ENCODE results near the gene IL16. TPM values are rescaled to one million over a fixed set of nuclear protein-coding genes. Genes with fewer than 3 reads are reported as not detected.

The IL16 gene
- total and polyA plus RNA-seq, 9 of the 15 experiments (the other 6 are each of a cell fraction or from before 2014, with no cell fraction given) = 1.4 to 18.8 (median 10.6) TPM

DNA sequence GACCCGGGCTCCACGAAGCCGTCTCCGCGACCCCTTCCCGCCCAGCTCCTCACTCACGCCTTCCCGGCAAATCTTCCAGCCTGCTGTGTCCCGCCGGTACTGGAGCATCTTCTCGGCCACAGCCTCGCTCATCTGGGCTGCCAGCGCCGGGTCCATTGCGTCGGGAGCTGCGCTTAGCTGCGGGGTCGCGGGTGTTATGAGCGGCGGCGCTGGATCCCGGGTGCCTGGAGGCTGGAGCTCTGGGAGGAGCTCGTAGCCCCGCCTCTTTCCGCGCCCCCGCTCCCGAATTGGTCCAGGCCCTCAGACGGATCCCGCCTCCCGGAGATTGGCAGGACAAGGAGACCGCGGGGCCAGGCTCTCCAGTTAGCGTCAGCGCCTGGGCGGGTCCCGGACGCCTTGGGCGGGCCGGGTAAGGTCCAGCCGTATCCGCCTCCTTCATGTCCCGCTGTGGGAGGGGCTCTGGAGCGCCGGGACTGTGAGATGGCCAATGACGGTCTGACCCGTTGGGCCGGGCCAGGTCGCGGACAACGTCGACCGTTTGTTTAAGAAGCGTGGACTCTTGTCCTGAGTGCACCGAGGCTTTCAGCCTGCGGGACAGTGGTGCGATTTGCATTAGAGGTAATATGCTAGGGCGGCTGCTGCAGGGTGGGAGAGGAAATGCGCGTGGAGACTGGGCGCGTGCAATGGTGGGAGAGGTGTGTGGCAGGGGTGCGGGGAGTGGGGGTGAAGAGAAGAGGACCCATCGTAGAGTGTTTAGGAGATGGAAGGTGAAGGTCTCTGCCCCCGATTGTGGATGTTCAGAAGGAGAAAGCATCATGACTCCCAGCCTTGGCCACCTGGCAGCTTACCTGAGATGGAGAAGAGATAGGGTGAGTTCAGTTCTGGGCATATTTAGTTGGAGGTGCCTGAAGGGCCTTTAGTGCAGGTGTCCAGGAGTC, 127.5 kb downstream of the IL16 start, which contains the start of gene STARD5 (continued):
- TF ChIP-seq ZBTB7A (IDR thresholded peaks at IDR 0.05; ENCODE audit: borderline replicate concordance, control insufficient read depth, low read depth, low read length) (peak; percentile 54; the same call in 1 of the 2 replicates), NR2C2 (CRISPR knock-in tag; IDR thresholded peaks at IDR 0.05) (no peak), NR2C2 (tag; IDR thresholded peaks at IDR 0.05) (peak; percentile 49; the same call in 1 of the 2 replicates), HDAC1 (IDR thresholded peaks at IDR 0.05) (peak in 1 of 2 experiments; percentile 51; a peak in 1 of 4 replicates), NR2C1 (IDR thresholded peaks at IDR 0.05) (no peak), NR2C1 (tag; IDR thresholded peaks at IDR 0.05) (no peak), HDGF (IDR thresholded peaks at IDR 0.05) (peak; percentile 47; the same call in 1 of the 2 replicates), HMGN3 (IDR thresholded peaks at IDR 0.05; ENCODE audit: borderline replicate concordance, extremely low read depth, insufficient read length, low read depth, low read length) (peak; percentile 63), KDM5B (IDR thresholded peaks at IDR 0.05; ENCODE audit: insufficient replicate concordance, low read depth, low read length) (peak; percentile 86), NFATC3 (IDR thresholded peaks at IDR 0.05) (no peak), LCOR (CRISPR knock-in tag; IDR thresholded peaks at IDR 0.05) (no peak), CXXC5 (CRISPR knock-in tag; IDR thresholded peaks at IDR 0.05) (peak; percentile 47; the same call in 1 of the 2 replicates), ATF1 (CRISPR knock-in tag; IDR thresholded peaks at IDR 0.05) (no peak), ATF1 (tag; IDR thresholded peaks at IDR 0.05) (peak; percentile 85), MTA3 (IDR thresholded peaks at IDR 0.05; ENCODE audit: borderline replicate concordance) (0 out of 2 replicates have a peak, but pooled peaks have one; percentile 80), CAMTA2 (CRISPR knock-in tag; conservative IDR thresholded peaks at IDR 0.05) (no peak), FOXJ3 (CRISPR knock-in tag; IDR thresholded peaks at IDR 0.05) (no peak)
- TF ChIP-seq, protein P1, sequence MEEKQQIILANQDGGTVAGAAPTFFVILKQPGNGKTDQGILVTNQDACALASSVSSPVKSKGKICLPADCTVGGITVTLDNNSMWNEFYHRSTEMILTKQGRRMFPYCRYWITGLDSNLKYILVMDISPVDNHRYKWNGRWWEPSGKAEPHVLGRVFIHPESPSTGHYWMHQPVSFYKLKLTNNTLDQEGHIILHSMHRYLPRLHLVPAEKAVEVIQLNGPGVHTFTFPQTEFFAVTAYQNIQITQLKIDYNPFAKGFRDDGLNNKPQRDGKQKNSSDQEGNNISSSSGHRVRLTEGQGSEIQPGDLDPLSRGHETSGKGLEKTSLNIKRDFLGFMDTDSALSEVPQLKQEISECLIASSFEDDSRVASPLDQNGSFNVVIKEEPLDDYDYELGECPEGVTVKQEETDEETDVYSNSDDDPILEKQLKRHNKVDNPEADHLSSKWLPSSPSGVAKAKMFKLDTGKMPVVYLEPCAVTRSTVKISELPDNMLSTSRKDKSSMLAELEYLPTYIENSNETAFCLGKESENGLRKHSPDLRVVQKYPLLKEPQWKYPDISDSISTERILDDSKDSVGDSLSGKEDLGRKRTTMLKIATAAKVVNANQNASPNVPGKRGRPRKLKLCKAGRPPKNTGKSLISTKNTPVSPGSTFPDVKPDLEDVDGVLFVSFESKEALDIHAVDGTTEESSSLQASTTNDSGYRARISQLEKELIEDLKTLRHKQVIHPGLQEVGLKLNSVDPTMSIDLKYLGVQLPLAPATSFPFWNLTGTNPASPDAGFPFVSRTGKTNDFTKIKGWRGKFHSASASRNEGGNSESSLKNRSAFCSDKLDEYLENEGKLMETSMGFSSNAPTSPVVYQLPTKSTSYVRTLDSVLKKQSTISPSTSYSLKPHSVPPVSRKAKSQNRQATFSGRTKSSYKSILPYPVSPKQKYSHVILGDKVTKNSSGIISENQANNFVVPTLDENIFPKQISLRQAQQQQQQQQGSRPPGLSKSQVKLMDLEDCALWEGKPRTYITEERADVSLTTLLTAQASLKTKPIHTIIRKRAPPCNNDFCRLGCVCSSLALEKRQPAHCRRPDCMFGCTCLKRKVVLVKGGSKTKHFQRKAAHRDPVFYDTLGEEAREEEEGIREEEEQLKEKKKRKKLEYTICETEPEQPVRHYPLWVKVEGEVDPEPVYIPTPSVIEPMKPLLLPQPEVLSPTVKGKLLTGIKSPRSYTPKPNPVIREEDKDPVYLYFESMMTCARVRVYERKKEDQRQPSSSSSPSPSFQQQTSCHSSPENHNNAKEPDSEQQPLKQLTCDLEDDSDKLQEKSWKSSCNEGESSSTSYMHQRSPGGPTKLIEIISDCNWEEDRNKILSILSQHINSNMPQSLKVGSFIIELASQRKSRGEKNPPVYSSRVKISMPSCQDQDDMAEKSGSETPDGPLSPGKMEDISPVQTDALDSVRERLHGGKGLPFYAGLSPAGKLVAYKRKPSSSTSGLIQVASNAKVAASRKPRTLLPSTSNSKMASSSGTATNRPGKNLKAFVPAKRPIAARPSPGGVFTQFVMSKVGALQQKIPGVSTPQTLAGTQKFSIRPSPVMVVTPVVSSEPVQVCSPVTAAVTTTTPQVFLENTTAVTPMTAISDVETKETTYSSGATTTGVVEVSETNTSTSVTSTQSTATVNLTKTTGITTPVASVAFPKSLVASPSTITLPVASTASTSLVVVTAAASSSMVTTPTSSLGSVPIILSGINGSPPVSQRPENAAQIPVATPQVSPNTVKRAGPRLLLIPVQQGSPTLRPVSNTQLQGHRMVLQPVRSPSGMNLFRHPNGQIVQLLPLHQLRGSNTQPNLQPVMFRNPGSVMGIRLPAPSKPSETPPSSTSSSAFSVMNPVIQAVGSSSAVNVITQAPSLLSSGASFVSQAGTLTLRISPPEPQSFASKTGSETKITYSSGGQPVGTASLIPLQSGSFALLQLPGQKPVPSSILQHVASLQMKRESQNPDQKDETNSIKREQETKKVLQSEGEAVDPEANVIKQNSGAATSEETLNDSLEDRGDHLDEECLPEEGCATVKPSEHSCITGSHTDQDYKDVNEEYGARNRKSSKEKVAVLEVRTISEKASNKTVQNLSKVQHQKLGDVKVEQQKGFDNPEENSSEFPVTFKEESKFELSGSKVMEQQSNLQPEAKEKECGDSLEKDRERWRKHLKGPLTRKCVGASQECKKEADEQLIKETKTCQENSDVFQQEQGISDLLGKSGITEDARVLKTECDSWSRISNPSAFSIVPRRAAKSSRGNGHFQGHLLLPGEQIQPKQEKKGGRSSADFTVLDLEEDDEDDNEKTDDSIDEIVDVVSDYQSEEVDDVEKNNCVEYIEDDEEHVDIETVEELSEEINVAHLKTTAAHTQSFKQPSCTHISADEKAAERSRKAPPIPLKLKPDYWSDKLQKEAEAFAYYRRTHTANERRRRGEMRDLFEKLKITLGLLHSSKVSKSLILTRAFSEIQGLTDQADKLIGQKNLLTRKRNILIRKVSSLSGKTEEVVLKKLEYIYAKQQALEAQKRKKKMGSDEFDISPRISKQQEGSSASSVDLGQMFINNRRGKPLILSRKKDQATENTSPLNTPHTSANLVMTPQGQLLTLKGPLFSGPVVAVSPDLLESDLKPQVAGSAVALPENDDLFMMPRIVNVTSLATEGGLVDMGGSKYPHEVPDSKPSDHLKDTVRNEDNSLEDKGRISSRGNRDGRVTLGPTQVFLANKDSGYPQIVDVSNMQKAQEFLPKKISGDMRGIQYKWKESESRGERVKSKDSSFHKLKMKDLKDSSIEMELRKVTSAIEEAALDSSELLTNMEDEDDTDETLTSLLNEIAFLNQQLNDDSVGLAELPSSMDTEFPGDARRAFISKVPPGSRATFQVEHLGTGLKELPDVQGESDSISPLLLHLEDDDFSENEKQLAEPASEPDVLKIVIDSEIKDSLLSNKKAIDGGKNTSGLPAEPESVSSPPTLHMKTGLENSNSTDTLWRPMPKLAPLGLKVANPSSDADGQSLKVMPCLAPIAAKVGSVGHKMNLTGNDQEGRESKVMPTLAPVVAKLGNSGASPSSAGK (IDR thresholded peaks at IDR 0.05) = peak; percentile 63; the same call in 1 of the 2 replicates
